Activated CD8-positive, alpha-beta memory T cell treated with anti-CD3 and anti-CD28 coated beads, Interleukin-2, amount 50 U/mL, for 24 hours (primary cell): ENCODE results near the gene EMX2.
"Not testable (repeated sequence)": the region's sequence is repeated elsewhere in the genome, so short reads cannot be mapped to it uniquely, and the experiment has no call there.

Experiments used
- DNase-seq: peaks from one replicate; pipeline ENCODE4 v3.0.0-alpha.2; 2020; ENCODE audit errors: extremely low read depth

EMX2 gene

GRCh38 chr10:117542706-117543224, at the start of gene EMX2:
EMX2 (plus strand) TSS chr10:117542746; CDS start chr10:117543268, 522 bp downstream.
- no peak for DNase-seq

- DNase-seq, result no peak
Measured at GRCh38 chr10:117496031-117496430, 46.5 kb upstream of the EMX2 start.

- DNase-seq, result peak; percentile 25
Measured at GRCh38 chr10:117496616-117497028, 45.9 kb upstream of the EMX2 start.

GRCh38 chr10:117497736-117498135, 44.8 kb upstream of the EMX2 start:
- no peak for DNase-seq

DNA sequence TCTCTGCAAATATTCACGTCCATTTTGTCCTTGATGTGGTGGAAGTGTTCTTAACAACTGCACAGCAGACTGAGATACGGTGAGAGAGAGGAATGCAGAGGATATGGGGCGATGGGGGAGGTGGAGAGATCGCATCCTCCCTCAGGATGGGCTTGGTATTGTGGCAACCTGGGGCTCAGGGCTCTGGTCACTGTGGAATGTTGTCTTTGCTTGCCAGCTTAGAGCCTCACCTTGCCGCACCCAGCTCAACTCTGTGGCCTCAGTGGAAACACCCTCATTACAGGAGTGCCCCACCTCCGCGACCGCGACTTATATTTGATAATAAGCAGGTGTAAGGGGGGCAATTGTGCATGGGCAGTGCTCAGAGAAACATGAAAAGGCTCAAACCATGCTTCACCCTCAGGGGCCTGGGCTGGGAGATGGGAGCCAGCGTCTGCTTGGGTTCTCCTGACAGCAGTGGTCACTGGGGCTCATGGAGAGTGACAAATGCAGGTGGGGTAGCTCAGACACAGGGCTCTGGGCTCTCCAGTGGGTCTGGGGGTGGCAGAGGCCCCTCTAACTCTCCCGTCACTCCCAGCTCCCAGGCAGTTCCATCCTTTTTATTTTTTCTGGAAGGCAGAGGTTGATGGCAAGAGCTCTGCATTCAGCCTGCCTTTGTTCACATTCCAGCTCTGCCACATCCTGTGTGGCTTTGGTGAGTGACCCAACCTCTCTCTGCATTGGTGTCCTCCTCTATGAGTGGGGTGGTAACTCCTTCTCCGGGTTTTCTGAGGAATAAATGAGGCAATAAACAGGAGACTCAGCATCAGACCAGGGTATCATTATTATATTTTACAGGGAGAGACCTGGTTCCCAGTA, 43.1 kb upstream of the EMX2 start:
- DNase-seq, result no peak

GRCh38 chr10:117500456-117500855, 42.1 kb upstream of the EMX2 start:
- no peak for DNase-seq

DNA sequence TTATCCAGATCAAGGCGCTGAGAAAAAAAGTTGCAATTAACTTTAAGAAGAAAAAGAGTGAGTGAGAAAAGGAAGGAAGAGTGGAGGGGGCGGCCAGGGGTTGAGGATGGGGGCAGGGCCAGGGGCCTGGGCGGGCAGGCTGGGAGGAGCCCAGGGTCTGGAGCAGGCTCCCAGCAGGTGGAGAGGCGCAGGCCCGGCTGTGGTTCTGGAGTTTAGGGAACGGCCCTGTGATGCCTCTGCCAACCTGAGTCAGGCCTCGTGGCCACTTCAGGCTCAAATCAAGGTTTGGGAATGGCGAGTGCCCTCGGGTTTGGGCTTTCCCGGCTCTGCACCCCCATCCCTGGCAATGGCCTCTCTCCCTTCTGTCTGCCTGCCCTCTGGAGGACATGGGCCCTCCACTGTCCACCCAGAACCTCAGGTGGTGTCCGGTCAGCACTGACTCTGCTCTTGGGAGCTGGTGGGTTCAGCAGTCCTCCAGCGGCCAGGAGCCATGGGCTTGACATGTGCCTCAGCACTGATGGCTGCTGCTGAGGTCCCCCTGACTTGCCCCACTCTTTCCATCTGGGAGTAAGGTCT, 41.0 kb upstream of the EMX2 start:
- no peak for DNase-seq

GRCh38 chr10:117502421-117503243, 39.9 kb upstream of the EMX2 start:
- no peak for DNase-seq

GRCh38 chr10:117503244-117504205, 39.0 kb upstream of the EMX2 start:
- no peak for DNase-seq

GRCh38 chr10:117504562-117504961, 38.0 kb upstream of the EMX2 start:
- DNase-seq, result no peak

- not testable (repeated sequence) for DNase-seq
Measured at GRCh38 chr10:117507081-117507480, 35.5 kb upstream of the EMX2 start.

DNA sequence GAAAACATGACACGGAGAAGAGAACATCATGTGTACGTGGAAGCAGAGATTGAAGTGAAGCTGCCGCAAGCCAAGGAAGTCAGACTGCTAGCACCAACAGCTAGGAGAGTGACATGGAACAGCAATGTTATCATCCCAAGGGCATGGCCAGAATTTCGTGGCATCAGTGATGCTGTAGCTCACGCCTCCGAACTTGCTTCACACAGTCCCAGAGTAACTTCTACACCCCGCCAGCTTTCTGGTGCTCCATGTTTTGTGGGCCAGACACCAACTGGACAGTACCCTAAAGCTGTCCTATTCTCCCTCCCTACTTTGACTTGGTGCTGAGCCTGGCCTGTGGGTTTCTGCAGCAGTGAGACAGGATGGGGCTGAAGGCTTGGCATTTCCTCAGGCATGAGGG, 33.0 kb upstream of the EMX2 start:
- no peak for DNase-seq

- DNase-seq, result no peak
Measured at GRCh38 chr10:117511601-117512390, 30.8 kb upstream of the EMX2 start.

- DNase-seq, result no peak
Measured at GRCh38 chr10:117514971-117515370, 27.6 kb upstream of the EMX2 start.

DNA sequence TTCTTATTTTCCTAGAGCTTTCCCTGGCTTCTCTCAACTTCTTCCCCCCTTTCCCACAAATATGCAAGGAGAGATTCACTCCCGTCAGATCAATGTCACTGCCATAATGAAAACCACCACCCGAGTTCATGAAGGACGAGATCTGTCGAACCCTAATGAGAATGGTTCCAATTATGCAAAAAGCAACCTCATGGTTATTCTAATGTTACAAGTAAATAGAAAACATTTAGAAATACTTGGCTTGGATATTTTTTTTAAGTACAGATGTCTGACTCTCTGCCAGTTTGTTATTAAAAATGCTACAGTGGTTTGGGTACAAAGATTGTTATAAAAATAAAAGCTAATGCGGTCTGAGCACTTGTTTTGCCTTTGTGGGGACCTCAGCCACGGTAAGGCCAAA, 25.9 kb upstream of the EMX2 start:
- no peak for DNase-seq

- no peak for DNase-seq
Measured at GRCh38 chr10:117518246-117518645, 24.3 kb upstream of the EMX2 start.

DNA sequence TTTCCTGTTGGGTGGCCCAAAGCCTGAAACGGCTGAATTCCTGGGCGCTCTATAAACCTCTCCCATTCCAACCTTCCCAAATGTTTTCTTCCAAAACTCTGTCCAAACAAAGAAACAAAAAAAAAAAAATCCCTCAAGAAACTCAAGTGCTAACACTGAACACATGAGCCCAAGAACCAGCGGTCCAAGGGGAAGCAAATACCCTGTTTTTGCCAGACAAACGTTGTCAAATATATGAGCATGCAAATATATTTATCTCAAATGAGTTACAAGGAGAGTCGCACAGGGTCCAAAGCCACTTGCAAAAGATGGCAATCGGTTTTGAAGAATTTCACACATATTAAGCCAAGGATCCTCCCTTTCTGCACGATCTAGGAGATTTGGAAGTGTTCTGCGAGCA, 23.3 kb upstream of the EMX2 start:
- no peak for DNase-seq

DNA sequence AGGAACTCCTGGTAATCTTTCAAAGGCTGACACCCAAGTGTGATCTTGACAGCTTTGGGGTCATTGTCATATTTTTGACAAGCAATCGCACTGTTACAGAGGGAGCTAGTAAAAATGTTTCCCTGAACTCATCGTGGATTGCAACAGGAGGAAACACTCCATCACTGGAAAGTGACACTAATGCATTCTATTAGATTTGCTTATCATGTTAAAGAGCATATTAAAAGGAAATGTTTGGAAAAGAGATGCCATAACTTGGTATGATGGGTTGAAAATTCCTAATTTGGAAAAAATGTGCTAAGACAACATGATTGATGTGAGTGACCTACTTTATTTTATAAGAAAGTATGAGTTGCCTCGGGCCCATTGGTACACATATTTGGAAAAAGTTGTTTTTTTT, 22.7 kb upstream of the EMX2 start:
- DNase-seq, result no peak

- no peak for DNase-seq
Measured at GRCh38 chr10:117530791-117531190, 11.8 kb upstream of the EMX2 start.

GRCh38 chr10:117531371-117532002, 11.1 kb upstream of the EMX2 start:
- DNase-seq, result no peak
